Measurements from ENCODE around the gene GAPDHS. TPM values are rescaled to one million over a fixed set of nuclear protein-coding genes. Genes with fewer than 3 reads are reported as not detected.

The GAPDHS gene
- total and polyA plus RNA-seq, 12 donors, result not detected

GRCh38 chr19:35546532-35546931 lies 13.3 kb downstream of the GAPDHS start:
- Histone ChIP-seq H3K9me3 (no peaks in the 10 kb centered on the region), H3K4me1 (peaks cover 0 to 24% (median 21%) of the 10 kb centered on the region in 9 donors), H3K36me3 (peaks cover 0 to 20% (median 0%) of the 10 kb centered on the region in 9 donors), H3K27me3 (no peaks in the 10 kb centered on the region), H3K27ac (peak overlapping the region in 2 of 10 donors; percentile 91 to 94), H3K4me3 (peak overlapping the region in 9 of 10 donors; percentile 53 to 97 (median 87))
- no peak for ATAC-seq
- TF ChIP-seq, protein P1, sequence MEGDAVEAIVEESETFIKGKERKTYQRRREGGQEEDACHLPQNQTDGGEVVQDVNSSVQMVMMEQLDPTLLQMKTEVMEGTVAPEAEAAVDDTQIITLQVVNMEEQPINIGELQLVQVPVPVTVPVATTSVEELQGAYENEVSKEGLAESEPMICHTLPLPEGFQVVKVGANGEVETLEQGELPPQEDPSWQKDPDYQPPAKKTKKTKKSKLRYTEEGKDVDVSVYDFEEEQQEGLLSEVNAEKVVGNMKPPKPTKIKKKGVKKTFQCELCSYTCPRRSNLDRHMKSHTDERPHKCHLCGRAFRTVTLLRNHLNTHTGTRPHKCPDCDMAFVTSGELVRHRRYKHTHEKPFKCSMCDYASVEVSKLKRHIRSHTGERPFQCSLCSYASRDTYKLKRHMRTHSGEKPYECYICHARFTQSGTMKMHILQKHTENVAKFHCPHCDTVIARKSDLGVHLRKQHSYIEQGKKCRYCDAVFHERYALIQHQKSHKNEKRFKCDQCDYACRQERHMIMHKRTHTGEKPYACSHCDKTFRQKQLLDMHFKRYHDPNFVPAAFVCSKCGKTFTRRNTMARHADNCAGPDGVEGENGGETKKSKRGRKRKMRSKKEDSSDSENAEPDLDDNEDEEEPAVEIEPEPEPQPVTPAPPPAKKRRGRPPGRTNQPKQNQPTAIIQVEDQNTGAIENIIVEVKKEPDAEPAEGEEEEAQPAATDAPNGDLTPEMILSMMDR (IDR thresholded peaks at IDR 0.05), result no peak
- WGBS, 2 donors, result 87 to 91% methylated on average over 8 of the region's 8 CpGs
- DNase-seq, result no peak
- intact Hi-C loops (cut with DNase I), result loop anchor here in 7 of 10 donors (5.0 to 10.0 kb wide), 6 partner anchors 66 to 388 kb away; partner anchors contain the start of genes KMT2B (in 4 of the 7), ETV2 (in 3 of the 7), COX6B1 (in 1 of the 7) and HAUS5 (in 1 of the 7)

- Histone ChIP-seq H3K4me3 (no peak overlapping the region), H3K9me3 (no peaks in the 10 kb centered on the region), H3K36me3 (peaks cover 0 to 15% (median 0%) of the 10 kb centered on the region in 9 donors), H3K27ac (no peak overlapping the region), H3K4me1 (peaks cover 0 to 24% (median 20%) of the 10 kb centered on the region in 9 donors), H3K27me3 (no peaks in the 10 kb centered on the region)
- TF ChIP-seq, protein P1 (IDR thresholded peaks at IDR 0.05), result peak; percentile 66 to 83 (median 73)
- DNase-seq (peak in 1 of 2 donors; percentile 55), ATAC-seq (no peak)
- intact Hi-C loops (cut with DNase I), result loop anchor here in 8 of 10 donors (1.0 to 10.0 kb wide), 8 partner anchors 63 to 386 kb away; partner anchors contain the start of genes KMT2B (in 4 of the 8), ETV2 (in 3 of the 8), COX6B1 (in 2 of the 8) and HAUS5 (in 1 of the 8)
- 22 to 24% methylated on average over 6 of the region's 6 CpGs for WGBS, 2 donors
These were observed 16.0 kb downstream of the GAPDHS start for GRCh38 chr19:35549174-35549788.

GRCh38 chr19:35549879-35550523 lies 16.7 kb downstream of the GAPDHS start:
- peaks cover 0 to 15% (median 0%) of the 10 kb centered on the region in 9 donors for H3K36me3 ChIP-seq
- H3K4me3 ChIP-seq, result no peak overlapping the region
- no peaks in the 10 kb centered on the region for H3K27me3 ChIP-seq
- WGBS, 2 donors, result 89 to 94% methylated on average over 15 of the region's 15 CpGs
- no peak overlapping the region for H3K27ac ChIP-seq
- H3K4me1 ChIP-seq, result peaks cover 0 to 17% (median 13%) of the 10 kb centered on the region in 9 donors
- ATAC-seq, result no peak
- no peaks in the 10 kb centered on the region for H3K9me3 ChIP-seq
- TF ChIP-seq, protein P1 (IDR thresholded peaks at IDR 0.05), result no peak
- no peak for DNase-seq
- intact Hi-C loops (cut with DNase I), result loop anchor here in 9 of 10 donors (1.0 to 10.0 kb wide), 8 partner anchors 62 to 385 kb away; partner anchors contain the start of genes KMT2B (in 6 of the 9), ETV2 (in 3 of the 9), COX6B1 (in 2 of the 9) and HAUS5 (in 2 of the 9)

DNA sequence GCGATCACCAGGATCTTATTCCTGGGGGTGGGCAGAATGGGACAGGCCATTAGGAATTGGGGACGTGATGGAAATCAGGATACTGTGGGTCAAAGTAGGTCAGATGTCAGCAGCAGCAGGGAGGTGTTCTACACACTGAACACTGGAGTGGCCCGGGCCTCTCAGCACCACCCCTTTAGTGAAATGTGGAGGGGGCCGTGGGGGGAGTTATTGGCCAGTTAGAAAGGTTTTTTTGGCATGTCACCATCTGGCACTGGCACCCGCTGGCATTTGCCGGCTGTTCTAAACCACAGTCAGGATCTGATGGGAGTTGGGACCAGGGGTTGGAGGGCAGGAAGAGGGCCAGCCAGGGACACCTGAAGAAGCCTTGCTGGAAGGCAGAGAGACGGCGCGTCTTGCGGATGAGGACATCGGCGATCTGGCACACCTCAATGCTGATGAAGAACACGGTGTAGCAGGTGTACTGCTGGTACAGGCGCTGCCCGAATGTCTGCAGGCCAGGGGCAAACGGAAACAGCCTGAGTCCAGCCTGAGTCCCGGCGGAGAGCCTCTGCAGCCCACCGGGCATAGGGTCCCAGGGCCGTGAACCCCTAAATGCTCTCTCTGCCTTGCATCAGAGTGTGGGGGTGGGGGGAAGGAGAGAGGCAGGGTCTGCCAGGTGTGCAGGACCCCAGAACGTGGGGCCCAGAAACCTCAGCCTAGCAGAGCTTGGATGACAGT lies 18.0 kb downstream of the GAPDHS start:
- DNase-seq (no peak), ATAC-seq (no peak)
- peaks cover 0 to 10% (median 8%) of the 10 kb centered on the region in 9 donors for H3K4me1 ChIP-seq
- 86 to 89% methylated on average over 21 of the region's 21 CpGs for WGBS, 2 donors
- intact Hi-C loops (cut with DNase I), result loop anchor here in 2 of 10 donors (5.0 to 10.0 kb wide), 3 partner anchors 61 to 166 kb away; partner anchors contain the start of genes KMT2B (in 2 of the 2) and HAUS5 (in 1 of the 2)
- H3K27me3 ChIP-seq, result peaks cover 0 to 2% (median 0%) of the 10 kb centered on the region in 7 donors
- peaks cover 0 to 15% (median 0%) of the 10 kb centered on the region in 9 donors for H3K36me3 ChIP-seq
- no peak overlapping the region for H3K27ac ChIP-seq
- no peaks in the 10 kb centered on the region for H3K9me3 ChIP-seq
- no peak overlapping the region for H3K4me3 ChIP-seq
- TF ChIP-seq, protein P1 (IDR thresholded peaks at IDR 0.05), result no peak
